ENCODE data around the gene METTL18.
"Not testable (repeated sequence)": the region's sequence is repeated elsewhere in the genome, so short reads cannot be mapped to it uniquely, and the experiment has no call there.

Gene METTL18

GRCh38 chr1:169794530-169795416 is at the start of gene METTL18:
METTL18 (minus strand) TSS chr1:169794907; CDS start chr1:169793695, 1,212 bp downstream.
- DNase-seq (ENCODE audit: low read depth) = peak; percentile 97

GRCh38 chr1:169838942-169839341 is 44.2 kb upstream of the METTL18 start:
- DNase-seq (ENCODE audit: low read depth) = no peak

GRCh38 chr1:169836198-169836597 is 41.5 kb upstream of the METTL18 start:
- no peak for DNase-seq (ENCODE audit: low read depth)

- no peak for DNase-seq (ENCODE audit: low read depth)
These were observed 40.9 kb upstream of the METTL18 start for GRCh38 chr1:169835647-169836046.

- DNase-seq (ENCODE audit: low read depth) = no peak
These were observed 40.2 kb upstream of the METTL18 start for GRCh38 chr1:169834869-169835268.

GRCh38 chr1:169833179-169833901 is 38.6 kb upstream of the METTL18 start:
- DNase-seq (ENCODE audit: low read depth) = peak; percentile 7

- DNase-seq (ENCODE audit: low read depth) = no peak
These were observed 35.0 kb upstream of the METTL18 start for GRCh38 chr1:169829671-169830070.

GRCh38 chr1:169824153-169824552 is 29.4 kb upstream of the METTL18 start:
- DNase-seq (ENCODE audit: low read depth) = no peak

GRCh38 chr1:169821500-169821899 is 26.8 kb upstream of the METTL18 start:
- no peak for DNase-seq (ENCODE audit: low read depth)

- no peak for DNase-seq (ENCODE audit: low read depth)
These were observed 21.9 kb upstream of the METTL18 start for GRCh38 chr1:169816617-169817016.

- no peak for DNase-seq (ENCODE audit: low read depth)
These were observed 19.6 kb upstream of the METTL18 start for GRCh38 chr1:169814265-169814664.

- peak; percentile 5 for DNase-seq (ENCODE audit: low read depth)
These were observed 17.4 kb upstream of the METTL18 start for GRCh38 chr1:169812131-169812530.

GRCh38 chr1:169811418-169812035 is 16.8 kb upstream of the METTL18 start:
- not testable (repeated sequence) for DNase-seq (ENCODE audit: low read depth)

- peak; percentile 39 for DNase-seq (ENCODE audit: low read depth)
These were observed 14.8 kb upstream of the METTL18 start for GRCh38 chr1:169809370-169810095.

- DNase-seq (ENCODE audit: low read depth) = no peak
These were observed 10.2 kb upstream of the METTL18 start for GRCh38 chr1:169804941-169805340.

- DNase-seq (ENCODE audit: low read depth) = no peak
These were observed 8.2 kb upstream of the METTL18 start for GRCh38 chr1:169802888-169803287.

GRCh38 chr1:169797281-169797680 is 2.6 kb upstream of the METTL18 start:
- DNase-seq (ENCODE audit: low read depth) = no peak

- no peak for DNase-seq (ENCODE audit: low read depth)
These were observed 1.6 kb upstream of the METTL18 start for GRCh38 chr1:169796274-169796810.

- peak; percentile 25 for DNase-seq (ENCODE audit: low read depth)
These were observed 980 bp upstream of the METTL18 start for GRCh38 chr1:169795687-169796086.

- no peak for DNase-seq (ENCODE audit: low read depth)
These were observed 977 bp downstream of the METTL18 start for GRCh38 chr1:169793730-169794129.

- no peak for DNase-seq (ENCODE audit: low read depth)
These were observed 6.3 kb downstream of the METTL18 start for GRCh38 chr1:169788402-169788801.

- no peak for DNase-seq (ENCODE audit: low read depth)
These were observed 7.7 kb downstream of the METTL18 start for GRCh38 chr1:169786974-169787373.
